ENCODE results near the gene ST6GALNAC5.

DNA sequence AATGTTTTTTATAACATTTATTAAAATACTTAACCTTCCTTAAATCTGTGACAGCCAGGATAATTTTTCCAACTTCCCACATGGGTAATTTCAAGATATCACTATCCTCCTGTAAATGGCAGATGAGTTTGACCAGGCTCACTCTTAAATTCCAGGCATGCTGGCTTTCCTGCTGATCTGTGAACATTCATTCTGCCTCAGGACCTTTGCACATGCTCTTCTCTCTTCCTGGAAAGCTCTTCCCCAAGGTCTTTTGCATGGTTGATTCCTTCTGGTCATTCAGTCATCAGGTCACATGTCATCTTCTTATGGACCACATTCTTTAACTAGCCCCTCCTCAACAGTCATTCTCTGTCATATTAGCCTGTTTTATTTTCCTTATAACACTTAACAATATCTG lies 5.7 kb downstream of the ST6GALNAC5 start:
- TF ChIP-seq CTCF (IDR thresholded peaks at IDR 0.05) (no peak), POLR2A (IDR thresholded peaks at IDR 0.05) (no peak)

Measured in suprapubic skin (tissue), 3 donors.